NOMO-1 treated with dmso at 0.1 percent for 144 hours (cell line): ENCODE data around the gene EVX2.
A peak's percentile ranks its signal among the peaks of the same experiment; 100 is the strongest.

Experiments used
- DNase-seq: peaks from one replicate; lab custom pipeline; 2025; ENCODE audit not compliant: unreplicated experiment; lab: John Stamatoyannopoulos, UW

Gene EVX2

GRCh38 chr2:176096243-176096985 lies 12.7 kb upstream of the EVX2 start:
- no peak for DNase-seq

GRCh38 chr2:176095421-176095820 lies 11.7 kb upstream of the EVX2 start:
- DNase-seq: no peak

GRCh38 chr2:176094349-176094748 lies 10.6 kb upstream of the EVX2 start:
- no peak for DNase-seq

GRCh38 chr2:176093898-176094249 lies 10.1 kb upstream of the EVX2 start:
- DNase-seq: no peak

- no peak for DNase-seq
Observed at GRCh38 chr2:176093145-176093897, 9.6 kb upstream of the EVX2 start.

- DNase-seq: no peak
Observed at GRCh38 chr2:176092270-176093144, 8.7 kb upstream of the EVX2 start, which contains the start of gene HOXD13. Gene HOXD13 (plus strand): TSS chr2:176092721. CDS start chr2:176092891, 170 bp downstream.

GRCh38 chr2:176091329-176092258 lies 7.8 kb upstream of the EVX2 start:
- DNase-seq: no peak

- no peak for DNase-seq
Observed at GRCh38 chr2:176090862-176091261, 7.1 kb upstream of the EVX2 start.

- no peak for DNase-seq
Observed at GRCh38 chr2:176089843-176090395, 6.2 kb upstream of the EVX2 start.

GRCh38 chr2:176088937-176089842 lies 5.4 kb upstream of the EVX2 start:
- DNase-seq: no peak

- peak; percentile 22 for DNase-seq
Observed at GRCh38 chr2:176088048-176088936, 4.5 kb upstream of the EVX2 start.

- DNase-seq: no peak
Observed at GRCh38 chr2:176087330-176088047, 3.7 kb upstream of the EVX2 start.

GRCh38 chr2:176085861-176086771 lies 2.4 kb upstream of the EVX2 start:
- no peak for DNase-seq

GRCh38 chr2:176085120-176085788 lies 1.5 kb upstream of the EVX2 start:
- no peak for DNase-seq

GRCh38 chr2:176084611-176085119 lies 903 bp upstream of the EVX2 start:
- no peak for DNase-seq
